WERI-Rb-1 (cell line): ENCODE results near the gene NRG3.

Experiments used
- DNase-seq: peaks from one replicate; pipeline ENCODE4 v3.0.0-alpha.2; 2020
- H3K27ac ChIP-seq: fragments of 250-450 bp; sonication (Bioruptor Pico); 2 replicates; pipeline ENCODE4 v1.5.1; 2020; ENCODE audit warnings: mild to moderate bottlenecking, moderate library complexity
- H3K27me3 ChIP-seq: fragments of 250-450 bp; sonication (Bioruptor Pico); 2 replicates; pipeline ENCODE4 v1.5.1; 2021; ENCODE audit warnings: mild to moderate bottlenecking, low read depth, moderate library complexity; ENCODE audit not compliant: insufficient read depth, severe bottlenecking
- H3K36me3 ChIP-seq: fragments of 250-450 bp; sonication (Bioruptor Pico); 2 replicates; pipeline ENCODE4 v1.5.1; 2020; ENCODE audit warnings: mild to moderate bottlenecking, moderate library complexity
- H3K4me3 ChIP-seq: 2 replicates; pipeline ENCODE4 v1.5.1; 2011; ENCODE audit warnings: low read depth, mild to moderate bottlenecking, control low read depth, low read length
- H3K9me3 ChIP-seq: fragments of 250-450 bp; sonication (Bioruptor Pico); 2 replicates; pipeline ENCODE4 v1.5.1; 2021; ENCODE audit warnings: mild to moderate bottlenecking, moderate library complexity; ENCODE audit not compliant: severe bottlenecking
- TF ChIP-seq, protein P1 (sequence below): IDR thresholded peaks from 2 replicates; pipeline ENCODE4 v1.5.1; 2011; ENCODE audit warnings: low read depth, mild to moderate bottlenecking, control low read depth, inconsistent platforms, low read length

The NRG3 gene

DNA sequence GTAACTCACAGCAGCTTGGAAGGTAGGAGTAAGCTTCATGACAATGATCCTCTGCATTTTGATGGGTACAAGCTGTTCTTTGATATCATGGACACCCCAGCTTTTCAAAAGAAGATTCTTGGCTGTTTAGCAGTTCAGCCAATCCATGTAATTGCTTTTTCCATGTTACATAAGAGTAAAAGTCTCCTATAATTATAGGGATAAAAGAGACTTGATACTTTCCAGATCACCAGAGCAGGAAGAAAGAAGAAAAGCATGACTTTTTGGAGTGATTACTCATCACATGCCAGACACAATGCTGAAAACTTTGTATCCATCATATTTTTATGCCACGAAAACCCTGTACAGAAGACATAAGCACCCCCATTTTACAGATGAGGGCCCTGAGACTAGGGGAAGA, 1049.7 kb downstream of the NRG3 start:
- no peak overlapping the region for H3K27ac ChIP-seq
- H3K4me3 ChIP-seq = no peak overlapping the region
- no peaks in the 10 kb centered on the region for H3K27me3 ChIP-seq
- no peak for DNase-seq
- H3K36me3 ChIP-seq = no peaks in the 10 kb centered on the region
- no peaks in the 10 kb centered on the region for H3K9me3 ChIP-seq
- TF ChIP-seq, protein P1, sequence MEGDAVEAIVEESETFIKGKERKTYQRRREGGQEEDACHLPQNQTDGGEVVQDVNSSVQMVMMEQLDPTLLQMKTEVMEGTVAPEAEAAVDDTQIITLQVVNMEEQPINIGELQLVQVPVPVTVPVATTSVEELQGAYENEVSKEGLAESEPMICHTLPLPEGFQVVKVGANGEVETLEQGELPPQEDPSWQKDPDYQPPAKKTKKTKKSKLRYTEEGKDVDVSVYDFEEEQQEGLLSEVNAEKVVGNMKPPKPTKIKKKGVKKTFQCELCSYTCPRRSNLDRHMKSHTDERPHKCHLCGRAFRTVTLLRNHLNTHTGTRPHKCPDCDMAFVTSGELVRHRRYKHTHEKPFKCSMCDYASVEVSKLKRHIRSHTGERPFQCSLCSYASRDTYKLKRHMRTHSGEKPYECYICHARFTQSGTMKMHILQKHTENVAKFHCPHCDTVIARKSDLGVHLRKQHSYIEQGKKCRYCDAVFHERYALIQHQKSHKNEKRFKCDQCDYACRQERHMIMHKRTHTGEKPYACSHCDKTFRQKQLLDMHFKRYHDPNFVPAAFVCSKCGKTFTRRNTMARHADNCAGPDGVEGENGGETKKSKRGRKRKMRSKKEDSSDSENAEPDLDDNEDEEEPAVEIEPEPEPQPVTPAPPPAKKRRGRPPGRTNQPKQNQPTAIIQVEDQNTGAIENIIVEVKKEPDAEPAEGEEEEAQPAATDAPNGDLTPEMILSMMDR = no peak

DNA sequence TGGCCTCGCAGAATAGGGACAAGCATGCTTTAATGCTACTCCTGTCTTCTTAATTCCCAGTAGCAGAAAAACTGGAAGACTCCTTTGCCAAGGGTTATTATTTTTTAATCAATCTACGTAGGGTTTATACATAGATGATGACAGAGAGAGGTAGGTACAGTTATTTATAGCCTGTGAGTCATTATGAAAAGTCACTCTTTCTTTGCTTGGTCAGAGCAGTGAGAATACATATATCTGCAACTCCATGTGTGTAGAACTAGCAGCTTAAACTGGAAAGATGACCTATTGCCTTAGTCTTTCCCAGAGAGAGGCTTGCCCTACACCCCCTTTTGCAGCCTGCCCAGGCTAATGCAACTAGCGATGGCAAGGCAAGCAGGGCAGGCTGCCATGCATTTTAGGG, 1050.6 kb downstream of the NRG3 start:
- Histone ChIP-seq H3K9me3 (no peaks in the 10 kb centered on the region), H3K27me3 (no peaks in the 10 kb centered on the region), H3K27ac (no peak overlapping the region), H3K4me3 (no peak overlapping the region), H3K36me3 (no peaks in the 10 kb centered on the region)
- TF ChIP-seq, protein P1 = no peak
- DNase-seq = no peak

DNA sequence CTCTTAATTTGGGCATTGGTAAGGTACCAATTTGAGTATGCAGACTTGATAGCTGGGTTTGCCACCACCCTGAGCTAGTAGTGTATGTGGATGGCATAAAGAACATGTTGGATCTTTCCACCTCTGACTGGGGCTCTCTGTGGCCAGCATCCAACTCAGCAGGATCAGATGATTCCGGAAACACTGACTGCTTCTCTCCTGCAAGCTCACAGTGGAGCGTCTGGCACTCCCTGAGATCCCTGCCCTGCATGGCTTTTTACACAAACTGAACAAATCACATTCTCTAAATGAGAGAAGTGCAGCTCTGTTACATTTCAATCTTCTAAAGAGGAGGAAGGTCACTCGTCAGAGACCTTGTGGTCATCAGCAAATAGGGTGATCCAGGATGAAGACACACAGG, 1057.5 kb downstream of the NRG3 start:
- TF ChIP-seq, protein P1 = no peak
- Histone ChIP-seq H3K36me3 (no peaks in the 10 kb centered on the region), H3K4me3 (no peak overlapping the region), H3K27ac (no peak overlapping the region), H3K9me3 (no peaks in the 10 kb centered on the region), H3K27me3 (no peaks in the 10 kb centered on the region)
- no peak for DNase-seq

DNA sequence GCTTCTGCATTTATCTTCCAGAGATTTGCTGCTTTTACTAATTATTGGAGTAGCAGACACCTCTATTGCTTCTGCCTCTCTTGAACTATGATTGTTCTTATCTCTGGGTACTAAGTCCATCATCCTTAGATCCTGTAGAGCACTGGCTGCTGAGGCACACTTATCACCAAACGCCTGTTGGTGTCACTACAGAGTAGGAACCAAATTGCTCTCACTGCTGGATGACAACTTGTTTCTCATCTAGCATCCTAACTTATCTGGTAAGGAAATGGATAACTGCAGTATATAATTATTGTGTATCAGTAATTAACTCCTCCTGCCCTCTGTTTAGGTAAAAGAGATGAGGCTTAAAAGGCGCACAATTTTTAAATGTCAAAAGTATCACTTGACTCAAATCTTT, 1059.4 kb downstream of the NRG3 start:
- Histone ChIP-seq H3K36me3 (no peaks in the 10 kb centered on the region), H3K9me3 (no peaks in the 10 kb centered on the region), H3K27me3 (no peaks in the 10 kb centered on the region), H3K27ac (no peak overlapping the region), H3K4me3 (no peak overlapping the region)
- peak; percentile 15 for DNase-seq
- TF ChIP-seq, protein P1 = peak; percentile 38; the same call in 1 of the 2 replicates

DNA sequence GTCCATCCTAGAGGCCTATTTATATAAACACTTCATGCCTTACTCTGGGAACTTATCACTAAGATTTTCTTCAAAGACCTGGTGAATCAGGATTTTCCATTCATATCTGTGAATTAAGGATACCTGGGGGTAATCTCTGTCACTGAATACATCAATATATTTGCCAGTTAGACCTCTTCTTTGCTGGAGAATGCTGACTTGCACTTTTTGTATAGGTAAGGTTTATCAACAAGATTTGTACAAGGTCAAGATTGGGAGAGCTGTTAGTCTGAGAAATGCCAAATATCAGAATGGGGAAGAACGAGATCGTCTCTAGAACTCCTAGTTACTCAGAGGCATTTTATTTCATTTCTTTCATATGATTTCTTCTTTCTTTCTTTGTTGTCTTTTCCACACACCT, 1060.0 kb downstream of the NRG3 start:
- DNase-seq = no peak
- Histone ChIP-seq H3K36me3 (no peaks in the 10 kb centered on the region), H3K27me3 (no peaks in the 10 kb centered on the region), H3K27ac (no peak overlapping the region), H3K4me3 (no peak overlapping the region), H3K9me3 (no peaks in the 10 kb centered on the region)
- TF ChIP-seq, protein P1 = no peak

DNA sequence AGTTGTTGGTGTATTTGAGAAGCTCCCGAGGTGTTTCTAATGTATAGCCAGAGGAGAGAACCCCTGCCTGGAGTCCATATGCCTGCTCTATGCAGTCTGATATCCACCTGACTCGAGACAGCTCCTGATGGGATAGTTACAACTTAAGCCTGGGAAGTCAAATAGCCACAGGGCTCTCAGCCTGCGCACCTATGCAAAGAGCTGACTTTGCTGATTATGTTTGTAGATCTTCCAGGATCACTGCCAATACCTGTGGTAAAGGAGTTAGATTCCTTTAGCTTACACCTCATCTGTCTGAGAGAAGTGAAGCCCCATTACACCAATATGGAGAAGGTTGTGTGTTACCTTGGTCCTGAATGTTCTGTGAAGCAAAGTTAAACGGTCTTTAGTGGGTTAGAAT, 1063.3 kb downstream of the NRG3 start:
- TF ChIP-seq, protein P1 = no peak
- Histone ChIP-seq H3K27ac (no peak overlapping the region), H3K36me3 (no peaks in the 10 kb centered on the region), H3K9me3 (no peaks in the 10 kb centered on the region), H3K27me3 (no peaks in the 10 kb centered on the region), H3K4me3 (no peak overlapping the region)
- no peak for DNase-seq
